ENCODE data around the gene BIRC7. TPM values are rescaled to one million over a fixed set of nuclear protein-coding genes. Genes with fewer than 3 reads are reported as not detected.

Gene BIRC7
- total RNA-seq, 2 donors from 2014 or later = not detected

DNA sequence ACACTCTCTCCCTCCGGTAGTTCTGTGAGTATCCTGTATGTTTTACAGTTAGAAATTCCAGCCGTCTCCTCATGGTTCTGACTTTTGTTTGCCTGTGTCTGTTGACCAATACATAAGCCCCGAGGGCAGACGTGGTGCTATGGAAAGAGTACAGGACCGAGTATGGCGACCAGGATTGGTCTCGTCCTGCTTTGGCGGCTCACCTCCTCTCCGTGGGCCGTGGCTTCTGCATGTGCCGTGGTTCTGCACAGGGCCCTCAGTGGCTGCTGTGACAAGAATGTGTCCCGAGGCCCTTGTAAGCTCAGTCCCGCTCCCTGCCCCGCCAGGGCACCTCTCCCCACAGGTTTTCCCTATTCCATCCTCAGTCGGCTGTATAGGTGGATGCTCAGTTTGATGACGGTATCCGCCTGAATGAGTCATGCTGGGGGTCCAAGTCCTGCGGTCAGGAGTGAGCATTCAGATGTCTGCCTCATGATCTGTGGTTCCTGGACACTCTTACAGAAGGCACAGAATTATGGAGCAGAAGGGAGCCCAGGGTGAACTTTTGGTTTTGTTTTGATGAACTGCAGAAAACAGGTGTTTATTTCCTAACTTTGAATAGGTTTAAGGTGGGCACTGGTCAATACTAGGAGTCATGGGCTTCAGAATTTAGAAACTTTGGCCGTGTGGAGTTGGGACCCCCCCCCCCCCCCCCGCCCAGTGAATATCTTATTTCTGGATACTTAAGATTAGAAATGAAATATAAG is 38.1 kb downstream of the BIRC7 start:
- intact Hi-C loops (cut with DNase I) = no loop called here
- no peak for DNase-seq (ENCODE audit: low spot score)

DNA sequence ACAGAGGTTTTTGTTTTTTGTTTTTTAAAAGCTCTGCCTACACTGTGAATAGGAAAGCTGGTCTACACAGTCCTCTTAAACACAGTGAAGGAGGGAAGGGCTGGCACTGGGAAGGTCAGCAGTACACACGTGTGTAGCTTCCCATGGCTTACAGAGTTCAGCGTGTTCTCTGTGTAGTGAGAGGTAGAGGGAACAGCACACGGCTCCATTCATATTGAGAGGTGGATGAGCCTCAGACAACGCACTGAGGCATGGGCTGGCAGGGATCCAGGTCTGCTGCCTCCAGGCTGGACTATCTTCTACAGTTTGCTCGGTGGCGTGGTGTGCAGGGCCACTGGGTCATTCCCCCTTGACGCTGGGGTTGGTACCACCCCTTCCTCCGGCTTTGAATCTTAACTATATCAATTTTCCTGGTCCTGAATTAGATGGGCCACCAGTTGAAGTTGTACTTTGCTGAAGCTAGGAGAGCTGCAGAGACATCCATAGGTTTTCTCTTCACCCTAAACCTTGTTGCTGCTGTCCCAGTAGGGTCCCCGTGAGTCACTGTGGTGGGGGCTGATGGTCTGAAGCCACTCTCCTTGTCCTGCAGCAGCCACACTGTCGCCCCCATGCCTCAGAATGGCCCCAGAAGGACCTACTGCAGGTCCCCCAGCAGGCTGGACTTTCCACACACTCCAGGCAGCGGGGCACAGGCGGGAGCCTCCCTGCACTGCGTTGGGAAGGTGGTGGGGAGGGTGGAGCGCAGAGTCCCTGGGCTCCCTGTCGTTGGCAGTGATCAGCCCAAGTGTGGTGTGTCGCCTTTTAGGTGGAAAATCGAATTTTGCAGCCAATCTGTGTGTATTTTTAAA is 38.9 kb downstream of the BIRC7 start:
- no peak for DNase-seq (ENCODE audit: low spot score)
- intact Hi-C loops (cut with DNase I) = no loop called here

DNA sequence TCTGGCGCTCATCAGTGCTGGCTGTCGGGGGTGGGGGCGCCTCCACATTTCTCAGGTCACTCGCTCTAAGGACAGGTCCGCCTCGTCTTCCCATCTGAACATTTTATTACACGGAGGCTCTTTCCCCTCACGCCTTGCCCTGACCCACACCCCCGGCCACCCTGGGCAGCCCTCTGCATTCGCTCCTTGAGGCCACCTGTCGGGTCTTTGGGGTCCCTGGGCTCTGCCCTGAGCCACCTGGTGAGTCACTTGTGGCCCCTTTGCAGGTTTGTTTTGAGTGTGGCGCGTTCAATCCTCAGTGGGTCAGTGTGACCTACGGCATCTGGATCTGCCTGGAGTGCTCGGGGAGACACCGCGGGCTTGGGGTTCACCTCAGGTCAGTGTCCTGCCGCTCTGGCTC is 40.1 kb downstream of the BIRC7 start:
- DNase-seq (ENCODE audit: low spot score) = no peak
- intact Hi-C loops (cut with DNase I) = no loop called here

DNA sequence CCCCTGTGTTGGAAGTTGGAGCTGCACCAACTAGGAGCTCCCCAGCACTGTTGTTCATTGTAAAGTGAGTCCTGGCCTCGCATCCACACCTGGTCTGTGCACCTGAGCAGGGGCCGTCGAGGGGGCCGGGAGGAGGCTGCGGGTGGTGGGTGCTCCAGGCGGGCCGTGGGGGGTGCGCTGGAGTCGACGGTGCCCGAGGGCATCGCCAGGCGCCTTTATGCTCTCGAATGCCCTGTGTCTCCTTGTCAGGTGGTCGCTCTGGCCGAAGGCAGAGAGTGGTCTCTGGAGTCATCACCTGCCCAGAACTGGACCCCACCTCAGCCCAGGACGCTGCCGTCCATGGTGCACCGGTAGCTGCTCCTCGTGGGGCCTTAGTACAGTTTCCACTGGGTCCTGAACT is 41.3 kb downstream of the BIRC7 start:
- intact Hi-C loops (cut with DNase I) = no loop called here
- DNase-seq (ENCODE audit: low spot score) = no peak

DNA sequence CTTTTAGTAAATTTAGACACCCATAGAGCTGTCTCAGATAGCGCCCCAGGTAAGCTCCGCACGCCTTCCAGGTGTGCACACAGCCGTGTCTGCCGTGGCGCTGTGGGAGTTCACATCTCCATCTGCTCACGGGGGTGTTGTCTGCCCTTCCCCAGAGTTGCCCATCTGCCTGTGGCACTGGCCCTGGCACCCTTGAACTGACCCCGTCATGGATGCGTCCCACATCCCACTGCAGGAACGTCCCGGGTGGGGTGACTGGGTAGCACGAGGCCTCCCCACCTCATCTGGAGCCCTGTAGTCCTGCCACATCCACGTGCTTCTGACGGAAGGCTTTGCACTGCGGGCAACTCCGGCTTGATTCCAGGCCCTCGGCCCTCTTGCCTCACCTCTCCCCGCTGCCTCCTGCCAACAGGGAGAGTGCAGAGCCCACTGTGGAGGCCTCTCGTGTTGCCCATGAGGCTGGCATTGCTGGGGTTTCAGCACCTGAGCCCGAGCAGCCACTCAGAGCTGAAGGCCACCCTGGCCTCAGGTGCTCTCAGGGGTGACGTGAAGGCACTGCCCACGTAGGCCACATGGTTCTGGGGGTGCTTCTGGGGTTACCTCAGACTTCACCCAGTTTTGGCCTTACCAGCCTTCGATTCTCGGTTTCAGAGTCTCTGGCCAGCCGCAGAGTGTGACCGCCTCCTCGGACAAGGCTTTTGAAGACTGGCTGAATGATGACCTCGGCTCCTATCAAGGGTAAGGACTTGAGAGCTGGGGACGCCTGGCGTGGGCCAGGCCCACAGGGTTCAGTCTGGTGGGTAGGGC is 42.0 kb downstream of the BIRC7 start:
- intact Hi-C loops (cut with DNase I) = no loop called here
- DNase-seq (ENCODE audit: low spot score) = no peak

DNA sequence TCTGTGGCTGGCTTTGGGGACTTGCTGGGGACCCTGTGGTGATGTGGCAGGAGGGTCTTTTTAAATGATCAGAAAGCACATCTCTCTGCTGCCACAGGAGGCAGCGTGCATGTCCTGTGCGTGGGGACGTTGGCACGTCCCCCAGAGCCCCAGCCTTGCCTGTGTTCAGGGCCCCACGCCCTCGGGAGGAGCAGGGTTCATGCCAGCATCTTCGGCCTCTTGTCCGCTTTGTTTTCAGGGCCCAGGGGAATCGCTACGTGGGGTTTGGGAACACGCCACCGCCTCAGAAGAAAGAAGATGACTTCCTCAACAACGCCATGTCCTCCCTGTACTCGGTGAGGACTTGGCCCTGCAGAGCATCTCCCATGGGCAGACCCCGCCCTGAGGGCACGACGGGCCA is 43.0 kb downstream of the BIRC7 start:
- intact Hi-C loops (cut with DNase I) = no loop called here
- no peak for DNase-seq (ENCODE audit: low spot score)

DNA sequence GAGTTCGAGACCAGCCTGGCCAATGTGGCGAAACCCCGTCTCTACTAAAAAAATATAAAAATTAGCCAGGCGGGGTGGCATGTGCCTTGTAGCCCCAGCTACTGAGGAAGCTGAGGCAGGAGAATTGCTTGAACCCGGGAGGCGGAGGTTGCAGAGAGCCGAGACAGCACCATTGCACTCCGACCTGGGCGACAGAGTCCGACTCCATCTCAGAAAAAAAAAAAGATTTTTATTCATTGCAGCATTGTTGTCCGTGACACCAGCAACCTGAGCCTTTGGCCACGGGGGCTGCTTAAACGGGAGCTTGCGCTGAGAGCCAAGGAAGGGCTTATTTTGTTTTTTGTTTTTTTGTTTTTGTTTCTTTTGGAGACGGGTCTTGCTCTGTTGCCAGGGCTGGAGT is 44.2 kb downstream of the BIRC7 start:
- intact Hi-C loops (cut with DNase I) = no loop called here
- DNase-seq (ENCODE audit: low spot score) = no peak

DNA sequence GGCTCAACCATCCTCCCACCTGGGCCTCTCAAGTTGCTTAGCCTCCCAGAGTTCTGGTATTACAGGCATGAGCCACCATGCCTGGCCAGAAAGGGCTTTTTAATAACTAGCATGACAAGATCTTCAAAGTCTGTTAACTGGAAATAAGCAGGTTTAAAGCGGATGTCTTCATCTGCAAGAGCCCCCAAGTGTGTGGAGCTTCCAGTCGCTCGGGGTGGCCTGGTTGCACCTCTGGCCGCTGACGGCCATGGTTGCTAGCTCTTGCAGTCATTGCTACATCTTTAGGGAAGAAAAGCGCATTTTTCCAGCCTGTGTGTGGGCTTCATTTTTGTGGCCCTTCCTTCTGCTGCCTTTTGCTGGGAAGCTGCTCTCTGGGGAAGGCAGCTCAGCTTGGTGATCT is 44.7 kb downstream of the BIRC7 start:
- intact Hi-C loops (cut with DNase I) = no loop called here
- no peak for DNase-seq (ENCODE audit: low spot score)

DNA sequence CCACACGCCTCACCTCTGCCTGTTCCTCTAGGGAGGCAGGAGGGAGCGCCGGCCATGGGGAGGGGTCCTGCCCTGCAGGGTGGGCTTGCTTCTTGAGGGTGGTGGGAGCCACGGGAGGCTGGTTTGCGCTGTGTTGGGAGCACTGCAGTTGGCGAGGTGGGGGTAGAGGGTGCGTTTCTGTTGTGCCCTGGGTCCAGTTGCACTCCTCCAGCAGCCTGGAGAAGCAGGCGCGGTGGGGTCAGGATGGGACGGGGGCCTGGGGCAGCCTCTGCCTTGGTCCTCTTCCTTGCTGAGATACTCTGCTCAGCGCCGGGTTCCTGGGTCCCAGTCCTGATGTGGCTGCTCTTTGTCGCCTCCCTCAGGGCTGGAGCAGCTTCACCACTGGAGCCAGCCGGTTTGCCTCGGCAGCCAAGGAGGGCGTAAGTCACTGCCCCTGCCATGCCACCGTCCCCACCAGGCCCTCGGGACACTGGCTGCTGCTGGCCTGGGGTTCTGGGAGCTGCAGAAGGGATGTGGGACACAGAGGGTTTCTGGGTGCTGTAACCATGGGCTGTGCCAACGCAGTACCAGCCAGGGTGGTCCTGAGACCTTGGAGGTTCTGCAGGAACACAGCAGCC is 45.3 kb downstream of the BIRC7 start:
- no peak for DNase-seq (ENCODE audit: low spot score)
- intact Hi-C loops (cut with DNase I) = no loop called here

DNA sequence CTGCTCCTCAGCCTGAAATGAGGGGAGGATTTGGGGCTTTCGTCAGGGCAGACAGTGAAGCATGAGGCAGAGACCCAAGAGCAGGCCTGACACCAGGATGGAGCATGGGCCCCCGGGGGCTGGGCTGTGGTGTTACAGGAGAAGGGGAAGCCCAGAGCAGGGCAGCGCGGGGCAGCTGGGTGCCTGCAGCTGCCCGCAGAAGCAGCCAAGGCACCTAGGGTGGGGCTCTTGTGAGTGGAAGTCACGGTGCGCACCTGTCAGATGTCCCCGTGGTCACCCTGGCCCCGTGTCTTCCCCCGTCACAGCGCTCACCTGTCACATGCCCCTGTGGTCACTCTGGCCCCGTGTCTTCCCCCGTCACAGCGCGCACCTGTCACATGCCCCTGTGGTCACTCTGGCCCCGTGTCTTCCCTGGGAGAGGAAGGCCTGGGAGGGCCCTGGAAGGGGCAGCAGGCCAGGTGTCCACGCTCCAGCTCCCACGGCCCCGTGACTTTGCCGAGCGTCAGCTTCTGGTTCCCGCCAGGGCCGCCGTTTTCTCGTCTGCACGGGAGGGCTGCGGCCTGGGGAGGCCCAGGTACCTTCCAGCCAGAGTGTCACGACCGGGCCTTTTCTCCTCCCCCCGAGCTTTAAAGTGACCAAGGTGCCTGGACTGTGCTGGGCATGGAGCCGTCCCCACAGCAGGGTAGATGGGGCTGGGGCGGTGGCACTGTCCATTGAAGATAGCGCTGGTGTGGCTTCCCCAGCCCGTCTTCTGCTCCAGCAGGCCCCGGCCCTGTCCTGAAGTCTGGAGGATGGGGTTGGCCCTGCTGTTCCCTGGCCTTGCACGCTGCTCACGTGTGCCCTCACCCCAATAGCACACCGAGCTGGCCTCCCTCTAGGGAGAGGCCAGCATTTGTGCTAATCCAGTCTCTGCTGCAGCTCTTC is 46.3 kb downstream of the BIRC7 start:
- DNase-seq (ENCODE audit: low spot score) = no peak
- intact Hi-C loops (cut with DNase I) = no loop called here

DNA sequence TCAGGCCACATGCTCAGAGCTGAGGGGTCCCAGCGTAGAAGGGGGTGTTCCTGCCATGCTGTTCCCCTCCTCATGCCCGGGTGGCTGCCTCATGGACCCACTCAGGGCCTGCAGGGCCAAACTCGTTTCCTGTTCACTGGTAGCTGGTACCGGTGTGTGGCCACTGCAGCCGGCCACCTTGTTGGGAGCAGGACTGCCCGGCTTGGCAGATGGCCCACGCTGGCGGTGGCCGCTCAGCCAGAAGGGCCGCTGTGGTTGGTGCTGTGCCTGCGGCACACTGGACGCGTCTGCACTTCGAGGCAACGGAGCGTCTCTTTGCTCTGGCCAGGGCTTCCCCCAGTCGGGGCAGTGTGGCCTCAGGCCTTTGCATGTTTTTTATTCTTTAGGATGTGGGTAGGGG is 47.2 kb downstream of the BIRC7 start:
- DNase-seq (ENCODE audit: low spot score) = no peak
- intact Hi-C loops (cut with DNase I) = no loop called here

DNA sequence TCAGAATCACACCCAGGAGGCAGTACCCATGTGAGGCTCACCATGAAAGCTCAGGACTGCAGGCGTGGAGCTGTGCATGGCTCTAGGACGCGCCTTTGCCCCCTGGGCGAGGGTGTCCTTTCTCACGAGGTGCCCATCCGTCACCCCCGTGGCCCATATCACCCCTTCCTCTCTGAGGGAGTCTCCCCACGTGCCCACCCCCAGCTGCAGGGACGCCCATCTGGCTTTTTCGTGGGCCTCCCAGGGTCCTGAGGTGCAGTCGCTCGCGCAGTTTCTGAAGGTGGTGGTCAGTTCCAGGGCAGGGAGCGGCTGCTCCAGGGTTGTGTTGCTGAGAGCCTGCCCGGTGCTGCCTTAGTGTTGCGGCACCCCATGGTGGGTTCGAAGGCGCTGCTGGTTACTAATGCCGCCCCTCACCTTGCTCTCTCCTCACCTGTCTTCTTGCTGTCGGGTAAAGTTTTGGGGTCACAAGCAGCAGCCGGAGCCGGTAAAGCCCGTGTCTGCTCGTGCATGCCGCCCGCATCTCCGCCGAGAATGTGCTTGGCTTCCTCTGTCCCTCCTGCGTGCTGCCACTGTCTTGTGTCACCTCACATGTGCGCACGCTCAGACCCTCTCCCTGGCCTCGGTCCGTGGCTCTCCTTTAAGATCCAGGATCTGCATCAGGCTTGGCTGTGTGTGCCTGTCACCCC is 47.8 kb downstream of the BIRC7 start:
- intact Hi-C loops (cut with DNase I) = no loop called here
- DNase-seq (ENCODE audit: low spot score) = no peak

DNA sequence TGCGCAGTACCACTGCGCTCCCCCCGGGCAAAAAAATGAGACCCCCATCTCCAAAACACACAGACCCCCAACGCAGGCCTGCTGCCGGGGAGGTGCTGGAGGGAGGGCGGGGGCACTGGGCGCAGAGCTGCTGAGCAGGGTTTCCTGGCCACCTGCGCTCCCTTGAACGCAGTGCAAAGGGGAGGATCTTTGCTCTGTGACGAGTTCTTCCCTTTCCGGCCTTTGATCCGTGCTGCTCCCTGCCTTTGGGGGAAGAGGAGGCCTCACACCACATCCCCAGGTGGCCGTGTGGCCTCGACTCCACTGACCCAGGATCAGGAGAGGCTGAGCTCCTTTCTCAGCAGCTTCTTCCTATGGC is 48.4 kb downstream of the BIRC7 start:
- intact Hi-C loops (cut with DNase I) = no loop called here
- DNase-seq (ENCODE audit: low spot score) = no peak

DNA sequence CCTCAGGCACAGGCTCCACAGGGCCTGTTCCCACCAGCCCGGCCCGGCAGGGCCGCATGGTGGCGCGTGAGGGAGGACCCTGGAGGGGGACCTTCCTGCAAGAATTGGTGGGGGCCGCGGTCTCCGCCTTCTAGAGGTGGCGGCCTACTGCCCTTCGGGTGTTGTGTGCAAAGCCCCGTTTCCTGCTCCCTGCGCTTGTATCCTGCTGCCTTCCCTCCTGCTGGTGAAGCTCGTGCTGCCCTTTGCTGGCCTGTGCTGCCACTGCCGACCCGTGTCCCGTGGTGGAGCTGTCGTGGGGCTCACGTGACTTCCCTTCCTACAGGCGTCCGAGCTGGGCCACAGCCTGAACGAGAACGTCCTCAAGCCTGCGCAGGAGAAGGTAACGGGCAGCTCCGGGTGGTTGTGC is 48.8 kb downstream of the BIRC7 start:
- DNase-seq (ENCODE audit: low spot score) = no peak
- intact Hi-C loops (cut with DNase I) = no loop called here

DNA sequence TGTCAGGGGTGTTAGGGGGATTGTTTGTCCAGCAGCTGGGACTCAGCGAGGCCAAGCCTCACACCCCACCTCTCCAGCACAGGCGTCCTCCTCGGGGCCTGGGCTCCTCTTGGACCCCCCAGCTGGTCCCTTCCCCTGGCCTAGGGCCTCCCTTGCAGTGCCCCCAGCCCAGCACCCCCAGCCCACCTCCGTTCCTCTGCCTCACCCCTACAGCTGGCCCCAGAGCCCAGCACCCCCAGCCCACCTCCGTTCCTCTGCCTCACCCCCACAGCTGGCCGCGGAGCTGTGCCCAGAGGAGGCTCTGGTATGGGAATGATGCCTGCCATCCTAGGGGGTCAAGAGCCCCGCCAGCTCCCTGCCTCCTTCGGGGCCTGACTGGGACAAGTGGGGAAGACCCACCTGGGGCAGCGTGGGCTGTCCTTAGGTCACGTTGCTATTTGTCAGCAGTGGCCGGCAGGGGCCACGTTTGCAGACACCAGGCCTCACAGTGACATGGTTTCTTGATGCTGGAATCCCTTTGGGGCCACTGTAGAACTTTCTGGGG is 49.3 kb downstream of the BIRC7 start:
- intact Hi-C loops (cut with DNase I) = no loop called here
- no peak for DNase-seq (ENCODE audit: low spot score)

DNA sequence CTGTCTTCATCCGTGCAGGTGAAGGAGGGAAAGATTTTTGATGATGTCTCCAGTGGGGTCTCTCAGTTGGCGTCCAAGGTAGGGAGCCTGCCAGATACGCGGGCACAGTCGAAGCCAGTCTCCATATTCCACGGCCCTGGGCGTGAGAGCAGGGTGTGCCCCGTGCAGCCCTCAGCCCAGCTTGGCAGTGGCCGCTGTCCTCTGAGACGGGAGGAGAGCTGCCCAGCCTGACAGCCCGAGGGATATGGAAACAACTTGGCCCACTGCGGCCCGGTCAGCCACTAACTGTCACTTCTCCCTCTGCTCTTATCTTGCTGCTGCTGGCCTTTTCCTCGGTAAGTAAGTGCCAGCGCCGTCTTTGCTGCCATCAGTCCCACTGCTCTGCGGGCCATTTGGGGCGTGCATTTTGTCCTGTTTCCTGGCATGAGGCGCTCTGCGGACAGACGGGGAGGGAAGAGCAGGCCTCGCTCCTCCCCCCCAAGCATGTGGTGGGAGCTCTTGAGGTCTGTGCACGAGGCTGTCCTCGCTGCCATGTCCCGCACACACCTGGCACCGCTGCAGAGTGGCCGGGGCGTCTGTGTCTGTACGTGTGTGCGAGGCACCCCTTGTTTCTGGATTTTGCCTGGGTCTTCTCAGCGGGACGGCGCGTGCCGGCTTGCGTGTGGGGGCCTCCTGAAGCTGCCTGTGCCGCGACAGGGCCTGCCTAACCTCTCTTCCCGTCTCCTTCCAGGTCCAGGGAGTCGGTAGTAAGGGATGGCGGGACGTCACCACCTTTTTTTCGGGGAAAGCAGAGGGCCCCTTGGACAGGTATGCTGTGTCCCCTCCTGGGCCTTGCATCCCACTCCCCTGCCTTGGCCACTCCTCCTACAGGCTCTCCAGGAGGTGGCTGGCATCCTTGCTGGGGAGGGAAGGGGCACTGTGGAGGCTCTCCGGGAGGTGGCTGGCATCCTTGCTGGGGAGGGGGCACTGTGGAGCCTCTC is 50.2 kb downstream of the BIRC7 start:
- no peak for DNase-seq (ENCODE audit: low spot score)
- intact Hi-C loops (cut with DNase I) = no loop called here
